Stimulated activated naive CD4-positive, alpha-beta T cell (primary cell): ENCODE data around the gene LUC7L2.
"Not testable (repeated sequence)": the region's sequence is repeated elsewhere in the genome, so short reads cannot be mapped to it uniquely, and the experiment has no call there.

ENCODE experiments used
- DNase-seq, 6 experiments: peaks; one replicate each; lab custom pipeline; 2025; lab: John Stamatoyannopoulos, UW

LUC7L2 gene

DNA sequence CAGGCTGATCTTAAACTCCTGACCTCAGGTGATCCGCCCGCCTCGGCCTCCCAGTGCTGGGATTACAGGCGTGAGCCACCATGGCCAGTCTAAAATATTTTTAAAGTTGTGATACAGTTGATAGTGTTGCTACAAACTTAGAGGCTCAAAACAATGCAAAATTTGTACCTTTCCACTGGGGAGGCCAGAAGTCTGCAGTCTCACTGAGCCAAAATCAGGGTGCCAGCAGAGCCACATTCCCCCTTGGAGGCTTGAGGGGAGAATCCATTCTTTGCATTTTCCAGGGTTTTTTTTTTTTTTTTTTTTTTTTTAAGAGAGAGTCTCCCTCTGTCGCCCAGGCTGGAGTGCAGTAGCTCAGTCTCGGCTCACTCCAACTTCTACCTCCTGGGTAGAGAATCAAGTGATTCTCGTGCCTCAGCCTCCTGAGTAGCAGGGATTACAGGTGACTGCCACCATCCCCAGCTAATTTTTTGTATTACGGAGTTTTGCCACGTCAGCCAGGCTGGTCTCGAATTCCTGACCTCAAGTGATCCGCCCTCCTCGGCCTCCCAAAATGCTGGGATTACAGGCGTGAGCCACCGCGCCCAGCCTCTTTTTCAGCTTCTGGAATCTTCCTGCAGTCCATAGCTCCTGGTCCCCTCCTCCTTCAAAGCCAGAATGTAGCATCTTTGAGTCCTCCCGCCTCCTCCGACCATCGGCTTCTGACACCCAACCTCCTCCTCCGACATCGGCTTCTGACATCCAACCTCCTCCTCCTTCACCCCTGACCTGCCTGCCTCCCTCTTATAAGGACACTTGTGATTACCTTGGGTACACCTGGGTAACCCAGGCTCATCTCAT lies 86.6 kb downstream of the LUC7L2 start:
- DNase-seq: no peak

DNA sequence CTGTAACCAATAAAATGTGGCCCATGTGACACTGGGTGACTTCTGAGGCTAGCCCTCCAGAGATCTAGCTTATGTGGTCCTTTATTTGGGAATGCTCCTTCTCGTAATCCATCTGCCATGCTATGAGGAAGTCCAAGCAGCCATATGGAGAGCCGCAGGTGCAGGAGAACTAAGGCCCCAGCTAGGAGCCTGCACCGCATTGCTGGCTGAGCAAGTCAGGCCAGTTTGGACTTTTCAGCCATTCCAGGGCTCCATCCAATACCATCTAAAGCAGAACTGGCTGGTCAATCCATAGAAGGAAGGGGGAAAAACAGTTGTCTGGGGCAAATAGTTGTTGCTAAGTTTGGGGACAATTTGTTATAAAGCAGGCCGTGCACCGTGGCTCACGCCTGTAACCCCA lies 91.2 kb downstream of the LUC7L2 start:
- DNase-seq: no peak

DNA sequence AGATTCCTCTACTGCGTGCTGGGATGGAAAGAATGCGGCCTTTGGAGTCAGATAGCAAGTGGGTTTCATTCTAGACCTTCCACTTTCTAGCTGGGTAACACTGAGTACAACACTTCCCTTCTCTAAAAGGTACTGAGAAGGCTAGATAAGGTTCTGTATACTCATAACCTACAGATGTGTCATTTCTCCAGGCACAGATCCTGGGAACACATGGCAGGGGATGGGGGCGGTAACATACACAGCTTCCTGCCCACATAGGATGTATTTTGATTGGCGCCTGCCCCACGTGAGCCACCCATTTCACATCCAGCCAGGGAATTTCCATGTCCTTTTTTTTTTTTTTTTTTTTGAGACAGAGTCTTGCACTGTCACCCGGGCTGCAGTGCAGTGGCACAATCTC lies 91.9 kb downstream of the LUC7L2 start:
- DNase-seq: no peak

DNA sequence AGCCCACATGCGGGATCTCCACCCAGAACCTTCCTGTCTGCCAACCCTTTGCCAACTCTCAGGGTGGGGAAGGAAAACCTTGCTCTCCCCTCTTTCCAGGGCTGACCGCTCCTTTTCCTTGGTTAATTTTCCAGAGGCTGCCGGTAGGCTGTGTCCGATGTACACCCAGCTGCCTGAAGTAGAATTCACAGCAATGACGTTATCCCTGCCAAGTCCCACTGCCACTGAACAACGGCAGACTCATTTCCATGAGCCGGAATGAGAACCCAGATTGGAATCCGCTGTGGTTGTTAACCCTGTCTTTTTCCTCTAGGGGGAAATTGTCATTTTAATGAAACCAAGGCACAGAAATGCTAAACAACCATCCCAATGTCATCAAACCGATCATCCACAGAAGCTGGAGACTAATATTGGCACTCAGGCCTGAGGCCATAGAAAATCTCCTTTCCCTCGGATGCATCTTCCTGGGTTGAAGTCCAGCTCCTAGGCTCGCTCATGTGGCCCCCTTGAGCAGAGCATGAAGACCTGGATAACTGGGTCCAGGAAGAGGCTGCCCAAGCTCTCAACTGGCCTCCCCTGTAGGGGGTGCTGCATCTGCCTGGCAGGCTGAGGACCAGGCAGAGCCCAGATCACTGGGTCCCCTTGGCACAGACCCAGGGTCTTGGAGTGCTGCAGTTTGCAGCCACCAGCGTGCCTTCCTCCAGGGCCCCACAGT lies 93.4 kb downstream of the LUC7L2 start:
- no peak for DNase-seq

DNA sequence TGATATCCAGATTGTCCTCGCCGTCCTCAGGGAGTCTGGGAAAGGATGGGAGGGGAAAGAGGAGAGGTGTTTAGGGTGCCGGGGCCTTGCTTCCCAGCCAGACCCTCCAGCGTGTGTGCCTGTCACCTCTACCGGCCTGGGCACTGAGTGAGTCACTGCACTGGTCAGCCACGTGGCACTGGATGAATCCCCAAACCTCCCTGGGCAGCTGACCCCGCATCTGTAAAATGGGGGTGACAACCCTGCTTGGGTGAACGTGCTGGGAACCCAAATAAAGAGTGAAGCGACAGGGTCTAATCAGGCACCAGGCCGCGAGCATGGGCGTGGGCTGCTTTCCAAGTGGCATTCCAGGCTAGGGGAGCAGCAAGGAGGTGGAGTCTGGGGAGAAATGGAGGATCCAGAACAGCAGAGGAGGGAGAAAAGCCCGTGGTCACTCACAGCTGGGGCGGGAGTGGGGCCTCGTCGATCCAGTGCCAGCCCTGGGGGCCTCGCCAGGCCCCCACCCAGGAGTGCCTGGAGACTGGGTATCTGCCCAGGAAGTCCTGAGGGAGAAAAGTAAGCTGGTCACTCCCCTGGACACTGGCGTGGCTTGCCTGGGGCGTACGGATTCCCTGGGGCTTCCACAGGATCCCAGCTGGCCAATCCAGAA lies 94.1 kb downstream of the LUC7L2 start:
- no peak for DNase-seq

DNA sequence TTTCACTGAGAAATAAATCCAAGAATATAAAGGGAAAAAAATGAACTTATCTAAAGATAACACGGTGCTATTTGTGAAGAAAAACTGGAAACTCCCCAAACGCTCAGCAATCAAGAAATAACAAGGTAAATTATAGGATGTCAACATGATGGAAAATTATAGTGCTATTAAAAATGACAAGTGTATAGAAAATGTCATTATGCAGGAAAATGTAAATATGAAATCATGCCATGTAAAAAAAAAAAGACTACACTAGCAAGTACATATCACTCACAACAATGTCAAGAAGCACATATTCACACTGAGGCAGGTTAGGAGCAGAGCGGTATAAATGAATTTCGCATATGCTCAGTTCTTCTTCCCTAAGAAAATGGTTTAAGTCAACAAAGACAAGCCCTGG lies 96.1 kb downstream of the LUC7L2 start:
- DNase-seq: no peak

DNA sequence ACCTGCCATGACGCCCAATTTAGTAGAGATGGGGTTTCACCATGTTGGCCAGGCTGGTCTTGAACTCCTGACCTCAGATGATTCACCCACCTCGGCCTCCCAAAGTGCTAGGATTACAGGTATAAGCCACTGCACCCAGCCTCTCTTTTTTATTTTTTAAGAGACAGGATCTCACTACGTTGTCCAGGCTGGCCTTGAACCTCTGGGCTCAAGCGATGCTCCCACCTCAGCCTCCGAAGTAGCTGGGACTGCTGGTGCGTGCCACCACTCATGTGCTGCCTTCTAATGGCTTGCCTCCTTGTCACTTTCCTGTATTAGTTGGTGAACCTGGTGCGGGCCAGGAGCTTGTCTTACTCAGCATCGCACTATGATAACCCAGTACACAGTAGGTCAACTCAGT lies 96.8 kb downstream of the LUC7L2 start:
- no peak for DNase-seq

DNA sequence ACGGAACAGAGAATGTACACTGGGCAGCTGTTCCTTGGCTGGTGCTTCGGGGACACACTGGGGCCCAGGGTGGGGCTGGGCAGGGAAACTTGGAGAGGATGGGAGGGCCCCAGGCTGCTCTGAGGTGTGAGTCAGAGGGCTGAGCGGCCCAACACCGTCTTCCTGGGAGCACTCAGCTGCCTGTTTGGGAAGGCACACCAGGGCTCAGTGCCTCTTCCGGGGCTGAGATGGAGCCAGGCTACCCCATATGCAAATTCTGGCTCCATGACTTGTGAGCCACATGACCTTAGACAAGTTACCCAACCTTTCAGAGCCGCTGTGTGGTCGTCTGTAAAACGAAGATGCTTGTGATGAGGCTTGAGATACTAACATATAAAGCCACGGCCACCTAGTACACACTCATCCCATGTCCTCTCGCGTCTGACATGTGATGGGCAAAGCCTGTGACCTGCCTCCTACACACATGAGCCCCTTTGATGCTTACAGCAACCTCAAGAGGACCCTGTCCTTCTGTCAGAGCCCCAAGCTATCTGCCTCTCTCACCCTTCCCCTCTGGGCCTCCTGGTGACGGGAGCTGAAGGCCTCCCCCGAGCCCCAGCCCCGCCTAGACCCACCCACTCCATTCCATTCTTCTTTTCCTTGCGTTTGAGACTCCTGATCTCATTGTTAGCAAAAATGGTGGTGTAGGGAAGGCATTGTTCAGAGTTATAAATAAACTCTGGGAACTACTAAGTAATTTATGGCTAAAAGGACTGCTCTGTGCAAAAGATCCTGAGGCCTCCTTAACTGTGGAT lies 97.7 kb downstream of the LUC7L2 start:
- DNase-seq: no peak

DNA sequence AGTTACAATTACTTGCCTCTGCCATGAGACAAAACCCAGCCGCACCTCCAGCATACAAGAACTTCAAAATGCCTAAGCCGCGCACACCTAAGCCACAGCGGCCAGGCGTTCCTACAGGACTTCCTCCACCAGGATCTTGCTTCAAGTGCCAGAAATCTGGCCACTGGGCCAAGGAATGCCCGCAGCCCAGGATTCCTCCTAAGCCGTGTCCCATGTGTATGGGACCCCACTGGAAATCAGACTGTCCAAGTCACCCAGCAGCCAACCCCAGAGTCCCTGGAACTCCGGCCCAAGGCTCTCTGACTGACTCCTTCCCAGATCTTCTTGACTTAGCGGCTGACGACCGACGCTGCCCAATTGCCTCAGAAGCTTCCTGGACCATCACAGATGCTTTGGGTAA lies 103.7 kb downstream of the LUC7L2 start:
- DNase-seq: not testable (repeated sequence)

DNA sequence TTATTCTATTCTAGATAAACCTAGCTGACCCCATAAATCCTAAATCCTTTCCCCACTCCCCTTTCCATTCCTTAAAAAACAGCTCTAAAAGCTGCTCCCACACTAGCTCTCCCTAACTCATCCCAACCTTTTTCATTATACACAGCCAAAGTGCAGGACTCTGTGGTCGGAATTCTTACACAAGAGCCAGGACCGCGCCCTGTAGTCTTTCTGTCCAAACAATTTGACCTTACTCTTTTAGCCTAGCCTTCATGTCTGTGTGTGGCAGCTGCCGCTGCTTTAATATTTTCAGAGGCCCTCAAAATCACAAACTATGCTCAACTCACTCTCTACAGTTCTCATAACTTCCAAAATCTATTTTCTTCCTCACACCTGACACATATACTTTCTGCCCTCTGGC lies 104.8 kb downstream of the LUC7L2 start:
- not testable (repeated sequence) for DNase-seq

DNA sequence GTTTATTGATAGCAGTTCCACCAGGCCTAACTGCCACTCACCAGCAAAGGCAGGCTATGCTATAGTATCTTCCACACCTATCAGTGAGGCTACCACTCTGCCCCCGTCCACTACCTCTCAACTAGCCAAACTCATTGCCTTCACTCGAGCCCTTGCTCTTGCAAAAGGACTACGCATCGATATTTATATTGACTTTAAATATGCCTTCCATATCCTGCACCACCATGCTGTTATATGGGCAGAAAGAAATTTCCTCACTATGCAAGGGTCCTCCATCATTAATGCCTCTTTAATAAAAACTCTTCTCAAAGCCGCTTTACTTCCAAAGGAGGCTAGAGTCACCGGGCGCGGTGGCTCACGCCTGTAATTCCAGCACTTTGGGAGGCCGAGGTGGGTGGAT lies 105.4 kb downstream of the LUC7L2 start:
- DNase-seq: not testable (repeated sequence)

DNA sequence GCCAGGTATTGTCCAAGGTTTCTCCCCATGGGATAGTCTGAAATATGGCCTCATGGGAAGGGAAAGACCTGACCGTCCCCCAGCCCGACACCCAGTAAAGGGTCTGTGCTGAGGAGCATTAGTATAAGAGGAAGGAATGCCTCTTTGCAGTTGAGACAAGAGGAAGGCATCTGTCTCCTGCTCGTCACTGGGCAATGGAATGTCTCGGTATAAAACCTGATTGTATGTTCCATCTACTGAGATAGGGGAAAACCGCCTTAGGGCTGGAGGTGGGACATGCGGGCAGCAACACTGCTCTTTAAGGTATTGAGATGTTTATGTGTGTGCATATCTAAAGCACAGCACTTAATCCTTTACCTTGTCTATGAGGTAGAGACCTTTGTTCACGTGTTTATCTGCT lies 108.0 kb downstream of the LUC7L2 start:
- DNase-seq: not testable (repeated sequence)

DNA sequence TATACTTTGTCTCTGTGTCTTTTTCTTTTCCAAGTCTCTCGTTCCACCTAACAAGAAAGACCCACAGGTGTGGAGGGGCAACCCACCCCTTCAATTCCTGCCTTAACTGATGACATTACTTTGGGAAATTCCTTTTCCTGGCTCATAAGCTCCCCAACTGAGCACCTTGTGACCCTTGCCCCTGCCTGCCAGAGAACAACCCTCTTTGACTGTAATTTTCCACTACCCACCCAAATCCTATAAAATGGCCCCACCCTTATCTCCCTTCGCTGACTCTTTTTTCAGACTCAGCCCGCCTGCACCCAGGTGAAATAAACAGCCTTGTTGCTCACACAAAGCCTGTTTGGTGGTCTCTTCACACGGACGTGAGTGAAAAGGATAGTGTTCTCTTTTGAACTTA lies 108.6 kb downstream of the LUC7L2 start:
- DNase-seq: not testable (repeated sequence)

DNA sequence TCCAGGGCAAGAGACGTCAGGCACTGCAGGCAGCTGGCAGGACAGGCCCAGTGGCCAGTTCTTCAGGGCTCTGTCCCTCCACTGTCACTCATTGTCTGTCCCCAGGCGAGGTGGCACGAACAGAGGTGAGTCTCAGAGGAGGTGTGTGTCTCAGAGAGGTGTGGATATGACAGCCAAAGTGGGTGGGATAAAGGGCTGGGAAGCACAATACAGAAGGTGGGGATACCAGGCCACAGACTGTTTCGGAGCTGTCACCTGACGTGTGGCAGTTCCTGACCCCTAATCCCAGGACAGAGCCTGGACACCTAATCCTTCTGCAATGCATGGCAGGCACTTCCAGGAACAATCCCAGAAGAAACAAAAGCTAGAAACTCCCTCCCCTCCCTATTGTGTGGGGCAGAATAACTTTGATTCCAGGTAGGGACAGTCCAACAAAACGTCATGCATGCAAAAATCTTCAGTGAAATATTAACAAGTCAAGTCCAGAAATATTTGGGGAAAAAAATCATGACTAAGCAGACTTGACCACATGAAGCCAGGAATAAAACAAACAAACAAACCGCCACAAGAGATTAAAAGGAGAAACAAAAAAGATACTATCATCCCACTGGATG lies 112.2 kb downstream of the LUC7L2 start:
- no peak for DNase-seq
